HepG2 (cell line): ENCODE data around the gene RIPOR3. TPM values are rescaled to one million over a fixed set of nuclear protein-coding genes. Genes with fewer than 3 reads are reported as not detected.

ENCODE experiments used
- BCL3 ChIP-seq: sonication (generic); formaldehyde crosslinking; IDR thresholded peaks from 2 replicates; pipeline ENCODE4 v1.5.1; 2020; ENCODE audit warnings: mild to moderate bottlenecking, missing genetic modification reagents, moderate library complexity
- FOXJ3 ChIP-seq: sonication (generic); formaldehyde crosslinking; IDR thresholded peaks from 2 replicates; pipeline ENCODE4 v1.4.0; 2020; ENCODE audit warnings: missing genetic modification reagents, mild to moderate bottlenecking, borderline replicate concordance
- HOXA7 ChIP-seq: sonication (generic); formaldehyde crosslinking; IDR thresholded peaks from 2 replicates; pipeline ENCODE4 v1.8.1; 2022; ENCODE audit warnings: mild to moderate bottlenecking, missing genetic modification reagents, moderate library complexity
- KDM4B ChIP-seq: sonication (generic); formaldehyde crosslinking; IDR thresholded peaks from 2 replicates; pipeline ENCODE4 v1.4.0; 2020; ENCODE audit warnings: missing genetic modification reagents
- MAFF ChIP-seq: IDR thresholded peaks from 2 replicates; pipeline ENCODE4 v1.6.1; 2011; ENCODE audit warnings: low read depth, low read length, improper control_type of control experiment
- SOX5 ChIP-seq: IDR thresholded peaks from 2 replicates; pipeline ENCODE4 v1.6.1; 2016; ENCODE audit warnings: borderline replicate concordance
- SP5 ChIP-seq: IDR thresholded peaks from 2 replicates; pipeline ENCODE4 v1.6.1; 2016; ENCODE audit warnings: low read depth, borderline replicate concordance
- TFE3 ChIP-seq: IDR thresholded peaks from 2 replicates; pipeline ENCODE4 v1.6.1; 2016
- ZFP37 ChIP-seq: sonication (generic); formaldehyde crosslinking; IDR thresholded peaks from 2 replicates; pipeline ENCODE4 v1.4.0; 2020; ENCODE audit warnings: missing genetic modification reagents, borderline replicate concordance
- ZNF251 ChIP-seq: sonication (generic); formaldehyde crosslinking; IDR thresholded peaks from 2 replicates; pipeline ENCODE4 v1.9.0; 2021; ENCODE audit warnings: mild to moderate bottlenecking, missing genetic modification reagents
- ZNF496 ChIP-seq: sonication (generic); formaldehyde crosslinking; IDR thresholded peaks from 2 replicates; pipeline ENCODE4 v1.8.1; 2023; ENCODE audit warnings: mild to moderate bottlenecking, moderate library complexity, missing genetic modification reagents; ENCODE audit not compliant: insufficient replicate concordance
- ZNF512B ChIP-seq: sonication (generic); formaldehyde crosslinking; IDR thresholded peaks from 2 replicates; pipeline ENCODE4 v1.5.1; 2020; ENCODE audit warnings: missing genetic modification reagents, mild to moderate bottlenecking, borderline replicate concordance
- ZNF547 ChIP-seq: sonication (generic); formaldehyde crosslinking; IDR thresholded peaks from 2 replicates; pipeline ENCODE4 v1.5.1; 2020; ENCODE audit warnings: mild to moderate bottlenecking, missing genetic modification reagents
- ZNF549 ChIP-seq: sonication (generic); formaldehyde crosslinking; IDR thresholded peaks from 2 replicates; pipeline ENCODE4 v1.5.0; 2020; ENCODE audit warnings: missing genetic modification reagents
- ZNF558 ChIP-seq: sonication (generic); formaldehyde crosslinking; IDR thresholded peaks from 2 replicates; pipeline ENCODE4 v1.9.0; 2022; ENCODE audit warnings: mild to moderate bottlenecking, missing genetic modification reagents, borderline replicate concordance
- ZNF567 ChIP-seq: sonication (generic); formaldehyde crosslinking; IDR thresholded peaks from 2 replicates; pipeline ENCODE4 v1.8.1; 2023; ENCODE audit warnings: mild to moderate bottlenecking, missing genetic modification reagents, borderline replicate concordance
- ZNF570 ChIP-seq: sonication (generic); formaldehyde crosslinking; IDR thresholded peaks from 2 replicates; pipeline ENCODE4 v1.4.0; 2020; ENCODE audit warnings: mild to moderate bottlenecking, missing genetic modification reagents, borderline replicate concordance
- polyA plus RNA-seq, 8 experiments: library from polyadenylated mRNA; depleted of rRNA in 3 of 8; stranded (reverse) in 7 of 8; unstranded in 1 of 8; fragments of >200 nt; fragmentation: Illumina TruSeq in 4 of 8; extraction: Trizol in 4 of 8; gene quantifications; 2 replicates each; pipeline versions ENCODE4 v1.2.1 to v1.2.3, GENCODE V29; 2011 to 2016; ENCODE audit warnings: low read depth in 4 of 8, missing spikeins in 1 of 8, mixed read lengths in 1 of 8; ENCODE audit not compliant: insufficient read depth in 1 of 8
- total RNA-seq, 5 experiments: library from RNA; depleted of rRNA; stranded (reverse); fragments of >200 nt; fragmentation: Illumina TruSeq; extraction: Trizol; gene quantifications; 2 replicates each; pipeline ENCODE4 v1.2.3, GENCODE V29; 2016; ENCODE audit warnings: low read depth in 1 of 5
- TF ChIP-seq, protein P1 (sequence below): sonication (generic); formaldehyde crosslinking; IDR thresholded peaks from 2 replicates; pipeline ENCODE4 v1.4.0; 2020; ENCODE audit warnings: missing genetic modification reagents
- TF ChIP-seq, protein P2 (sequence below): sonication (generic); formaldehyde crosslinking; conservative IDR thresholded peaks from 2 replicates; pipeline ENCODE4 v1.8.0; 2022; ENCODE audit warnings: low read depth, missing genetic modification reagents

RIPOR3 gene
- total and polyA plus RNA-seq, 2 of the 13 experiments (the other 11 are each of a cell fraction or from before 2014, with no cell fraction given) = 0.18 TPM; not detected in 1

DNA sequence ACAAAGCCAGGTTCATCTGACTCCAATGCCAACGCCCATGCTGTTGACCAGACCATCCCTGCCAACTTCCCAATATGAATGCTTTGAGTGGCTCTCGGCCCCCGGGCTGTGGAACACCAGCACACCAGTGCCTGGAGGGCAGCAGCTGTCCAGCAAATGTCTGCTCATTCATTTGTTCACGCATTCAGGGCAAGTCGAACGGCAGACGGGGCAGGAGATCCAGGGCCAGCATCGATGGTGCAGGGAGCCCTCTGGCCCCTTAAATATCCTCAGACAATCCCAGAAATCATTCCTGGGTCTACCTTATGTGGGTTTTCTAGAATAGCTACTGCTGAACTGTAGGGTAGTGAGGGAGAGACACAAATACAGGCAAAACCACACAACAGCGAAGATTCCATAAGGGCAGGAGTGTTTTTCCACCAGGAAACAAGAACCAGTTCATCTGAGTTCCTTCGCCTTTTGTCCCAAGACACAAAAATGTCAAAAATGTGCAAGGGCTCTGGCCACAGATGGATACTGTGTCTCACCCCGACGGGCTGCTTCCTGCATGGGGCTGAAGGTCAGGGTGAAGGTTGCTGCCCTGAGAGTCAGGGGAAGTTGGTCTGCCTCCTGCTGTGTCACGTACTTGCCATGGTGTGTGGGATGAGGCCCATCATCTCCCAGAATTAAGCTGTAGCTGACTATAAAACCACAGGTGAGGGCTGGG, 15.5 kb downstream of the RIPOR3 start (continued):
- TF ChIP-seq, protein P1, sequence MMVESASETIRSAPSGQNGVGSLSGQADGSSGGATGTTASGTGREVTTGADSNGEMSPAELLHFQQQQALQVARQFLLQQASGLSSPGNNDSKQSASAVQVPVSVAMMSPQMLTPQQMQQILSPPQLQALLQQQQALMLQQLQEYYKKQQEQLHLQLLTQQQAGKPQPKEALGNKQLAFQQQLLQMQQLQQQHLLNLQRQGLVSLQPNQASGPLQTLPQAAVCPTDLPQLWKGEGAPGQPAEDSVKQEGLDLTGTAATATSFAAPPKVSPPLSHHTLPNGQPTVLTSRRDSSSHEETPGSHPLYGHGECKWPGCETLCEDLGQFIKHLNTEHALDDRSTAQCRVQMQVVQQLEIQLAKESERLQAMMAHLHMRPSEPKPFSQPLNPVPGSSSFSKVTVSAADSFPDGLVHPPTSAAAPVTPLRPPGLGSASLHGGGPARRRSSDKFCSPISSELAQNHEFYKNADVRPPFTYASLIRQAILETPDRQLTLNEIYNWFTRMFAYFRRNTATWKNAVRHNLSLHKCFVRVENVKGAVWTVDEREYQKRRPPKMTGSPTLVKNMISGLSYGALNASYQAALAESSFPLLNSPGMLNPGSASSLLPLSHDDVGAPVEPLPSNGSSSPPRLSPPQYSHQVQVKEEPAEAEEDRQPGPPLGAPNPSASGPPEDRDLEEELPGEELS = peak; percentile 93
- no peak for TF ChIP-seq ZNF567
- no peak; the same call in 1 of the 2 replicates for TF ChIP-seq ZNF512B
- TF ChIP-seq SOX5 = peak; percentile 86; the same call in 1 of the 2 replicates
- TF ChIP-seq BCL3 (CRISPR knock-in tag) = peak; percentile 69; the same call in 1 of the 2 replicates
- no peak for TF ChIP-seq KDM4B (CRISPR knock-in tag)
- TF ChIP-seq ZFP37 (CRISPR knock-in tag) = 0 out of 2 replicates have a peak, but pooled peaks have one; percentile 73
- TF ChIP-seq, protein P2, sequence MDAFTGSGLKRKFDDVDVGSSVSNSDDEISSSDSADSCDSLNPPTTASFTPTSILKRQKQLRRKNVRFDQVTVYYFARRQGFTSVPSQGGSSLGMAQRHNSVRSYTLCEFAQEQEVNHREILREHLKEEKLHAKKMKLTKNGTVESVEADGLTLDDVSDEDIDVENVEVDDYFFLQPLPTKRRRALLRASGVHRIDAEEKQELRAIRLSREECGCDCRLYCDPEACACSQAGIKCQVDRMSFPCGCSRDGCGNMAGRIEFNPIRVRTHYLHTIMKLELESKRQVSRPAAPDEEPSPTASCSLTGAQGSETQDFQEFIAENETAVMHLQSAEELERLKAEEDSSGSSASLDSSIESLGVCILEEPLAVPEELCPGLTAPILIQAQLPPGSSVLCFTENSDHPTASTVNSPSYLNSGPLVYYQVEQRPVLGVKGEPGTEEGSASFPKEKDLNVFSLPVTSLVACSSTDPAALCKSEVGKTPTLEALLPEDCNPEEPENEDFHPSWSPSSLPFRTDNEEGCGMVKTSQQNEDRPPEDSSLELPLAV = no peak
- no peak for TF ChIP-seq ZNF570 (CRISPR knock-in tag)
- no peak for TF ChIP-seq HOXA7
- no peak for TF ChIP-seq MAFF
- 0 out of 2 replicates have a peak, but pooled peaks have one; percentile 71 for TF ChIP-seq ZNF547
- no peak for TF ChIP-seq FOXJ3
- TF ChIP-seq ZNF558 (CRISPR knock-in tag) = no peak
- no peak for TF ChIP-seq ZNF496 (CRISPR knock-in tag)
- TF ChIP-seq ZNF251 (CRISPR knock-in tag) = no peak
- TF ChIP-seq SP5 = no peak; the same call in 1 of the 2 replicates
- peak; percentile 87; the same call in 1 of the 2 replicates for TF ChIP-seq TFE3 (CRISPR knock-in tag)
- no peak for TF ChIP-seq ZNF549 (CRISPR knock-in tag)
